Neutrophil (primary cell): ENCODE results near the gene KRT77.

ENCODE experiments used
- H3K27ac ChIP-seq: fragments of 200-600 bp; sonication (generic); 2 replicates; pipeline ENCODE4 v1.5.1; 2016; ENCODE audit warnings: mild to moderate bottlenecking, moderate library complexity
- H3K27me3 ChIP-seq: fragments of 200-600 bp; sonication (generic); 2 replicates; pipeline ENCODE4 v1.6.0; 2016; ENCODE audit warnings: mild to moderate bottlenecking
- H3K36me3 ChIP-seq: fragments of 200-600 bp; sonication (generic); 2 replicates; pipeline ENCODE4 v1.5.1; 2017
- H3K4me1 ChIP-seq, 2 experiments: fragments of 200-600 bp in 1 of 2; sonication (generic) in 1 of 2; 1 replicate in 1 of 2; 2 replicates in 1 of 2; pipeline versions ENCODE4 v1.5.1 to v1.6.1; 2013 to 2016; ENCODE audit warnings: low read depth in 1 of 2, low read length in 1 of 2, mild to moderate bottlenecking in 1 of 2, moderate library complexity in 1 of 2; ENCODE audit not compliant: control insufficient read depth in 1 of 2, insufficient read depth in 1 of 2
- H3K4me3 ChIP-seq, 2 experiments: fragments of 200-600 bp in 1 of 2; sonication (generic) in 1 of 2; 1 replicate in 1 of 2; 2 replicates in 1 of 2; pipeline ENCODE4 v1.5.1; 2013 to 2016; ENCODE audit warnings: low read depth in 1 of 2, low read length in 1 of 2, mild to moderate bottlenecking in 1 of 2, moderate library complexity in 1 of 2
- H3K9me3 ChIP-seq: fragments of 200-600 bp; sonication (generic); 2 replicates; pipeline ENCODE4 v1.5.1; 2016
- CTCF ChIP-seq: fragments of 200-600 bp; sonication (generic); IDR thresholded peaks from 2 replicates; pipeline ENCODE4 v1.5.1; 2016; ENCODE audit warnings: antibody characterized with exemption

Gene KRT77

GRCh38 chr12:52657250-52657902, 45.9 kb downstream of the KRT77 start:
- H3K4me3 ChIP-seq = no peak overlapping the region
- H3K27ac ChIP-seq = no peak overlapping the region
- no peak for TF ChIP-seq CTCF
- H3K9me3 ChIP-seq = no peaks in the 10 kb centered on the region
- H3K4me1 ChIP-seq = no peaks in the 10 kb centered on the region
- no peaks in the 10 kb centered on the region for H3K36me3 ChIP-seq
- H3K27me3 ChIP-seq = no peaks in the 10 kb centered on the region

GRCh38 chr12:52656616-52657015, 46.7 kb downstream of the KRT77 start:
- H3K4me1 ChIP-seq = no peaks in the 10 kb centered on the region
- H3K36me3 ChIP-seq = no peaks in the 10 kb centered on the region
- TF ChIP-seq CTCF = no peak
- no peak overlapping the region for H3K4me3 ChIP-seq
- H3K9me3 ChIP-seq = no peaks in the 10 kb centered on the region
- H3K27me3 ChIP-seq = no peaks in the 10 kb centered on the region
- H3K27ac ChIP-seq = no peak overlapping the region

GRCh38 chr12:52655720-52656124, 47.6 kb downstream of the KRT77 start:
- no peak for TF ChIP-seq CTCF

GRCh38 chr12:52655251-52655650, 48.1 kb downstream of the KRT77 start:
- Histone ChIP-seq H3K27me3 (no peaks in the 10 kb centered on the region), H3K27ac (no peak overlapping the region), H3K4me3 (no peak overlapping the region), H3K4me1 (no peaks in the 10 kb centered on the region), H3K9me3 (no peaks in the 10 kb centered on the region), H3K36me3 (no peaks in the 10 kb centered on the region)
- no peak for TF ChIP-seq CTCF

More at GRCh38 chr12:52655720-52656124, 47.6 kb downstream of the KRT77 start:
- Histone ChIP-seq H3K36me3 (no peaks in the 10 kb centered on the region), H3K4me1 (no peaks in the 10 kb centered on the region), H3K27ac (no peak overlapping the region), H3K9me3 (no peaks in the 10 kb centered on the region), H3K27me3 (no peaks in the 10 kb centered on the region), H3K4me3 (no peak overlapping the region)

DNA sequence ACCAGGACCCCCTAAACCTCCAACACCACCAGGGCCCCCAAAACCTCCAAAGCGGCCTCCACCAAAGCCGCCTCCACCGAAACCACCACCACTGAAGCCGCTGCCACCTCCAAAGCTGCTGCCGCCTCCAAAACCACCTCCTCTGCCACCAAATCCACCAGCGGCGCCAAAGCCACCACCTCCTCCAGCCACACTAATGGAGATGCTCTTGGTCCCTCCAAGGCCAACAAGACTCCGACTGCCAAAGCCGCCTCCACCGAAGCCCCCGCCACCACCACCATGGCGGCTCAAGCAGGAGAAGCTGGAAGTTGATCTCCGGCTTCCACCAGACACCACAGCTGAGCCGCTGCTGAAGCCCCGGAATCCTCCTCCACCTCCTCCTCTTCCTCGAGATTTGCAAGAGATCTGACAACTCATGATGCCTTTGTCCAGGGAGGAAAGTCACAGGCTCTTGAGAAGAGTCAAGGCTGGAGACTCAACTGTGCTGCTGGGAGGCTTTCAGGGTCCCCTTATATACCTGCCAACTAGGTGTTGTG, 51.5 kb downstream of the KRT77 start, which contains the start of gene KRT2:
Gene KRT2 (minus strand): TSS at position 486 of the 536 bp plus-strand sequence. CDS start 69 bp downstream, at position 417.
- Histone ChIP-seq H3K9me3 (no peaks in the 10 kb centered on the region), H3K36me3 (no peaks in the 10 kb centered on the region), H3K27me3 (no peaks in the 10 kb centered on the region), H3K4me3 (no peak within 1 kb of the TSS), H3K4me1 (no peaks in the 10 kb centered on the region), H3K27ac (no peak within 1 kb of the TSS)
- no peak for TF ChIP-seq CTCF
